Stimulated activated CD4-positive, alpha-beta T cell treated with anti-CD3 and anti-CD28 coated beads, Interleukin-2, amount 100 ng/mL, for 4 hours (primary cell): ENCODE results near the gene TPCN2.

ENCODE experiments used
- DNase-seq: peaks from one replicate; pipeline ENCODE4 v3.0.0-alpha.2; 2020; ENCODE audit warnings: low read depth

Gene TPCN2

GRCh38 chr11:69152733-69153421 lies 104.1 kb downstream of the TPCN2 start:
- DNase-seq: no peak

- DNase-seq: no peak
Observed at GRCh38 chr11:69153661-69154060, 104.9 kb downstream of the TPCN2 start.

GRCh38 chr11:69154211-69154913 lies 105.6 kb downstream of the TPCN2 start:
- DNase-seq: no peak

DNA sequence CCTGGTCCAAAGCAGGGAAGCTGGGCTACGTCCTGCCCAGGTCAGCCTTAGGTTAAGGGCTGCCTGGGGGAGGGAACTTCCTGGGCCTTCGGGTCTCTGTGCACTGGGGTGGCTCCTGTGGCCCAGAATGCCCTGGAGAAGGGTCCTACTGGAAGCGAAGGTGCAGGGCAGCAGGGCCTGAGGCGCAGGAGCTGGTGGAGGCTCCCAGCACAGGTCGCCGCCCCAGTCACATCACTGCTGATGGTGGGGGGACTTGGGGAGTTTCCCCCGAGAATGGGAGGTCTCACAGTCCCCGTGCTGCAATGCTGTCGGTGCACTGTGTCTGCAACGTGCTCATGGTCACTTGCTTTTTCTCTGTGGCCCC lies 106.2 kb downstream of the TPCN2 start:
- DNase-seq: no peak

GRCh38 chr11:69155302-69156234 lies 106.8 kb downstream of the TPCN2 start, which contains the start of gene SMIM38:
SMIM38 (plus strand) TSS chr11:69155935; CDS start chr11:69157847, 1,912 bp downstream.
- no peak for DNase-seq

DNA sequence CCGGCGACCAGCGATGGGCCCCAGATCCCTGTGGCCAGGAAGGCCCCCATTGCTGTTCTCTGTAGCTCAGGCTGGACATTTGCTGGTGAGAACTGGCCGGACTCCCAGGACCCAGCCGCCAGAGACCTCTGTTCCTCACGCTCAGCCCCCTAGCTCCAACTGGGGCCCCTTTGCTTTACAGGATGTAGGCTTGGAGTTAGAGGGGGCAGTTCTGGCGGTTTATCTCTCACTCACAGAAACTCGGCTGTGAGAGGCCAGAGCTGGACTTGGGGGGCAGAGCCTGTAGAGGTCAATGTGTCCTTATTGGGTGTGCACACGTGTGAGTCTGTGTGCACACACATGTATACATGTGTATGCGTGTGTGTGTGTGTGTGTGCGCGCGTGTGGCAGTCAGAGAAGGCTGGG lies 107.5 kb downstream of the TPCN2 start:
- no peak for DNase-seq

DNA sequence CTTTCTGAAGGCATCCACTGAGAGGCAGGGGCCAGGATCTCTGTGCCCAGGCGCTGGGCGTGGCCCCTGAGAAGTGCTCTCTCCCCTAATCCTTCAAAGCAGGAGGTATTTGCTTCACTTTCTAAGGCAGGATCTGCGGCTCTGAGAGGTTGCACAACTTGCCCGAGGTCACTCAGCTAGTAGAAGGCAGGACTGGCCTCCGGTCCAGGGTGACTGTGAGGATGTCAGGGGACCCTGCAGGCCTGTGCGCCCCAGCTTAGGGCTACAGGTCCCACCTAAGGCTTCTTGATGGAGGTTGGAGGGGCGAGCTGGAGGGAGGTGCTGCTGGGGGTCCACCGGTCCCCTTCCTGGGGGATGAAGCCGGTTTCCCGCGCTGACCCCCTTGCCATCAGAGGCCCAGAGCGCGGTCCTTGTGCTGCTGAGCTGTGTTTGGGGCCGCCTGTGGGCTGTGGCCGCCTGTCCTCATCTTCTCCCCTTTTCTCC lies 108.0 kb downstream of the TPCN2 start:
- DNase-seq: no peak

- no peak for DNase-seq
Observed at GRCh38 chr11:69157156-69157821, 108.6 kb downstream of the TPCN2 start.

- no peak for DNase-seq
Observed at GRCh38 chr11:69157822-69158231, 109.1 kb downstream of the TPCN2 start.

DNA sequence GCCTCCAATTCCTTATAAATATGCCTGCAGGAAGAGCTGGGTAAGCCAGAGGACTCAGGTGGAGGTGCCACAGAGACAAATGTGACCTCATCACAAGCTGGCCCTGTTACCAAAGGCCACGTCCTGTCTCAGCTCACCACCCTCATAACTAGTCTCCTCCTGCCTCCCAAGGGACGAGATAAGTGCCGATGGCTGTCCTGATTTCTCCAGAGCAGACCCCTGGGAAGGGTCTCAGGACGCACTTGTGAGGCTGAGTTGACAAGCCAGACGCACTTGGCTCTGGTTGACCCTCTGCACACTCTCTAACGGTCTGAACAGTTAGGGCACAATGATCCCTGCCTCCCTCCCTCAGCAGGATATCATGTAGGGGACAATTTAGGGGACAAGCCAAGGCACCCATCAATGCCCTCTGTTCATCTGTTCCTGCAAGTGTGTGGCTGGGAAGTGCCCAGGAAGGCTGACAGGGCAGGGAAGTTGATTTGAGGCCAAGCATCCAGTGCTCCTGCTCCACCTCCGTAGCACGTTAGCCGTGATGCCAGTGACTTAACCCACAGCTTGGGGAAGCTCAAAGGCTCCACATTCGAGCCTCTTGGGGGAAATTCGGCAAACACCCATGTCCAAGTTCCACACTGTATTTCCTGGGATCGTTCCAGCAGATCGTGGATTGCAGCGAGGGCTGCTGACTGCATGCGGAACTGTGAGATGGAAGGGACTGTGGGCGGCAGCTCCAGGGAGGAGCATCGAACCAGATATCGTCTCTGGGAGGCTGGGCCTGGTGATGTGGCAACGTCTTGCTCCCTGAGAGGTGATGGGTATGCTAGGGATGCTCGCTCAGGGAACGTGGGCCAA lies 109.8 kb downstream of the TPCN2 start:
- DNase-seq: no peak

GRCh38 chr11:69159150-69159852 lies 110.6 kb downstream of the TPCN2 start:
- no peak for DNase-seq

DNA sequence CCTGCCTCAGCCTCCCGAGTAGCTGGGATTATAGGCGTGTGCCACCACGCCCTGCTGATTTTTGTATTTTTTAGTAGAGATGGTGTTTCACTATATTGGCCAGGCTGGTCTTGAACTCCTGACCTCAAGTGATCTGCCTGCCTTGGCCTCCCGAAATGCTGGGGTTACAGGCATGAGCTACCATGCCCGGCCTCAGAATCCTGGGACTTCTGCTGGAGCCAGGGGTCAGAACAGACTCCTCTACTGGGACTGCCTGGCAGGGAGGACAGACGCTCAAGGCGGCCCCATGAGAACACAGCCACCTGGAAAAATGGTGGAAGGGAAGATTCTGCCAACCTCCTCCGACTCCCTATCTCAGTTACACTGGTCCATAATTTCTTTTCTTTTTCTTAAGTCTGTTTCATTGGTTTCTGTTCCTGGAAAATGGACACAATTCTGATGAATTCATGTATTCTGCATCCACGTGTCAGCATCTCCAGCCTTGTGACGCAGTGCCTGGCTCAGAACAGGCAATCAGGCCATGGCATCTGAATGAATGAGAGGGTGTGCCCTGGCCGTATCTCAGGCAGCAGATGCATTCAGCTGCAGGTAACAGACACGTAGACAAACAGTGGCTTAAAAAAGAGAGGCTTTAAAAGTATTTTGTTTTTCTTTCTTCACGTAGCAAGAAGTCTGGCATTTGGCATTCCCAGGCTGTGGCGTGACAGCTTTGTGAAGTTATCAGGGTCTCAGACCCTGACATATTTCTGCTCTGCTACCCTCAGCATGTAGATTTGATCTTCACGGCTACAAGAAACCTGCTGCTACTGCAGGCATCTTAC lies 111.8 kb downstream of the TPCN2 start:
- DNase-seq: no peak

DNA sequence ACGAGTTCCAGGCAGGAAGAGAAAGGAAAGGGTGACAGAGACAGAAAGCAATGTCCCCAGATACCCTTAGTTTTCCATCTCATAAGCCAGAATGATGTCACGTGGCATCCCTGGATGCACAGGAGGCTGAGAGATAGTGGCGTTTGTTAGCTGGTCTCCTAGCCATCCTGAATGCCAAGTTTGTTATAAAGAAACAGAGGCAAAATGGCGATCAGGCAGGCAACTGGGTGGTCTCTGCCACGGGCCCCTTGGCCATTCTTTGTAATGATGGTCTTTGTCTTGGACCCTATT lies 112.3 kb downstream of the TPCN2 start:
- no peak for DNase-seq

DNA sequence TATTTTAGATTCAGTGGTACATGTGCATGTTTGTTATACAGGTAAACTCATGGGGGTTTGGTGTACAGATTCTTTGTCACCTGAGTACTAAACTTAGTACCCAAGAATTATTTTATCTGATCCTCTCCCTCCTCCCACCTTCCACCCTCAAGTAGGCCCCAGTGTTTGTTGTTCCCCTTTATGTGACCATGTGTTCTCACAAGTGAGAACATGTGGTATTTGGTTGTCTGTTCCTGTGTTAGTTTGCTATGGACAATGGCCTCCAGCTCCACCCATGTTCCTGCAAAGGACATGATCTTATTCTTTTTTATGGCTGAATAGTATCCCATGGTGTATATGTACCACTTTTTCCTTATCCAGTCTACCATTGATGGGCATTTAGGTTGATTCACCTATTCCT lies 113.8 kb downstream of the TPCN2 start:
- no peak for DNase-seq

DNA sequence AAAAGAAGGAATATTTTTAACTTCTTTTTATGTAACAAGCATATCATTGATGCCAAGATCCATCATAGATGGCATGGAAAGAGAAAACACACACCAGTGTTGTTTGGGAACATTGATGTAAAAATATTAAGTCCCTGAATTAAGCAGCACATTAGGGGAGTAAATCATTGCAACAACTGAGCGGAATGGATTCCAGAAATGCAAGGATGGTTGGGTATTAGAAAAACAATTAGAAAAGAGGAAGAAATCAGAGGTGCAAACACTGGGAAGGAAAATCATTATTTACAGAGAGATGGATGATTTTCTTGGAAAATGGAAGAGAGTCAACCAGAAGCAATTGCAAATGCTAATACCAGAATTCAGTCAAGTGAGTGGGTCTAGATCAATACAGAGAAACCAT lies 115.1 kb downstream of the TPCN2 start:
- DNase-seq: no peak

GRCh38 chr11:69164824-69165223 lies 116.1 kb downstream of the TPCN2 start:
- no peak for DNase-seq

GRCh38 chr11:69165775-69166174 lies 117.0 kb downstream of the TPCN2 start:
- DNase-seq: no peak

DNA sequence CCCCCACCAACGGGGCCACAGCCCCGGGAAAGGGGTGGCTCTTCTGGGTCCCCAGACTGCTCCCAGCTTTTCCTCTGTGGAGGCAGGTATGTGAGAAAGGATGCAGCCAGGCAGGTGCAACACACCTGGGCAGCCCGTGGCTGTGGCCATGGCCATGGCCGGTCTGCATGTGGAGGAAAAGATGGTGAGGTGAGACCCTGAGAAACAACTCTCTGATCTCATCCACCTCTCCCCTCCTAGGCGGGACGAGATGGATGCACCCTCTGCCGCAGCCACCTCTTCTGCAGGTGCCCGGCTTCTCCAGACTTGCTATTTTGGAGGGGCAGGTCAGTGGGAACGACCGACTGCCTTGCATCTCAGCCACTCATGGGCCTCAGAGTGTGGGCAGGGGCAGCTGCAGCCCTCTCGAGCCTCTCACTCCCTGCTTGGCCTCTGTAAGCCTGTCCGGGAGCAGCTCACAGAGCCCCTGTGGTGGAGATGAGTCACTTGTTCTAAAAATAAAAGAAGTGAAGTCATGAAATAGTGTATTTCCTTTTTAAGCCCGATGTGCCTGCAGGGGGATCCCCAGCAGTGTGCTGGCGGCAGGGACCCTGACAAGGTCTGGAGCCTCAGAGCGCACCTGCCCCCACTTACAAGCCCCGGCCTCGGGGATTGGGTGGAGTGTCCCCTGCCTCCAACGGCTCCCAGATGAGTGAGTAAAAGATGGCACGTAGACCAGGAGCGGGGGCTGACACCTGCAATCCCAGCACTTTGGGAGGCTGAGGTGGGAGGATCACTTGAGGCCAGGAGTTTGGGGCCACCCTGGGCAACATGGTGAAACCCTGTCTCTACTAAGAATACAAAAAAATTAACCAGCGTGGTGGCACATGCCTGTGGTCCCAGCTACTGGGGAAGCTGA lies 117.7 kb downstream of the TPCN2 start:
- peak; percentile 43 for DNase-seq
